Left lung (tissue), 10 donors: ENCODE measurements around the gene HSFX3. TPM values are rescaled to one million over a fixed set of nuclear protein-coding genes. Genes with fewer than 3 reads are reported as not detected.
"Not testable (repeated sequence)": the region's sequence is repeated elsewhere in the genome, so short reads cannot be mapped to it uniquely, and the experiment has no call there.

ENCODE experiments used
- ATAC-seq: fragments of 200-7000 bp; cut with Tn5 transposase; one replicate; pipeline ENCODE4 v1.9.1; 2020; ENCODE audit warnings: moderate library complexity
- DNase-seq, 4 donors: peaks; one replicate each; pipeline ENCODE4 v3.0.0-alpha.2; 2013 to 2020
- H3K27ac ChIP-seq, 2 donors: fragments of 200-600 bp; sonication (generic) in 1 of 2; one replicate each; pipeline versions ENCODE4 v1.5.0 to v1.8.0; 2020 to 2021
- H3K27me3 ChIP-seq, 2 donors: fragments of 200-600 bp; sonication (generic) in 1 of 2; one replicate each; pipeline versions ENCODE4 v1.5.0 to v1.8.0; 2020 to 2021
- H3K36me3 ChIP-seq, 2 donors: fragments of 200-600 bp; sonication (generic) in 1 of 2; one replicate each; pipeline versions ENCODE4 v1.5.0 to v1.8.0; 2020 to 2021
- H3K4me1 ChIP-seq, 2 donors: fragments of 200-600 bp; one replicate each; pipeline ENCODE4 v1.8.0; 2021
- H3K4me3 ChIP-seq, 2 donors: fragments of 200-600 bp; sonication (generic) in 1 of 2; one replicate each; pipeline versions ENCODE4 v1.5.0 to v1.8.0; 2020 to 2021; ENCODE audit warnings: mild to moderate bottlenecking in 1 of 2
- H3K9me3 ChIP-seq, 2 donors: fragments of 200-600 bp; sonication (generic) in 1 of 2; one replicate each; pipeline versions ENCODE4 v1.5.0 to v1.8.0; 2020 to 2021
- intact Hi-C, 2 donors: fragments of 100-400 bp; cut with DNase I; formaldehyde crosslinking; loops; one replicate each; pipeline versions ENCODE4 v1.11.2 to v1.14.2; 2022
- polyA plus RNA-seq, 6 donors: library from polyadenylated mRNA; unstranded; fragments of 120-200 nt; gene quantifications; one replicate each; pipeline ENCODE4 v1.2.1, GENCODE V29; 2013; ENCODE audit not compliant: insufficient read length in 6 of 6
- total RNA-seq, 2 donors: library from RNA; stranded (reverse); fragmentation: NEBNext Ultra II Directional; extraction: Animal tissue kit (Norgen Biotek cat#: 25700); gene quantifications; one replicate each; pipeline ENCODE4 v1.2.1, GENCODE V29; 2021
- TF ChIP-seq, protein P1 (sequence below), 2 donors: fragments of 200-600 bp; sonication (generic) in 1 of 2; IDR thresholded peaks; one replicate each; pipeline versions ENCODE4 v1.5.0 to v1.8.0; 2021; ENCODE audit warnings: antibody characterized with exemption in 2 of 2
- donor health status: DM: no; HTN: yes; CAD: no.
- donor health status: DM: no; HTN: no; CAD: no.

HSFX3 gene
- total and polyA plus RNA-seq, 8 donors, result not detected

DNA sequence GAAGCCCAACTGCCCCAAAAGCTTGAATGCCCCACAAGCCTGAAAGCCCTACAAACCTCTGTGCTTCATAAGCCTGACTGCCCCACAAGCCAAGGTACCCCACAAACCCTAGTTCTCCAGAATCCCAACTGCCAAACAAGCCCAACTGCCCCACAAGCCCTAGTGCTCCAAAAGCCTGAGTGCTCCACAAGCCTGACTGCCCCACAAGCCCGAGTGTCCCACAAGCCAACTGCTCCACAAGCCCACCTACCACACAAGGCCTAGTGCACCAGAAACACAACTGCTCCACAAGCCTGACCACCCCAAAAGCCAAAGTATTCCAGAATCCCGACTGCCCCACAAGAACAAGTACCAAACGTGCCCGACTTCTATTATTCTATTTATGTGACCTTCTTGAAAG is 13.6 kb upstream of the HSFX3 start:
- Histone ChIP-seq H3K4me3 (no peak overlapping the region), H3K27ac (no peak overlapping the region), H3K36me3 (no peaks in the 10 kb centered on the region), H3K9me3 (no peaks in the 10 kb centered on the region), H3K4me1 (no peaks in the 10 kb centered on the region), H3K27me3 (no peaks in the 10 kb centered on the region)
- no peak for DNase-seq
- intact Hi-C loops, result no loop called here
- no peak for ATAC-seq
- TF ChIP-seq, protein P1, sequence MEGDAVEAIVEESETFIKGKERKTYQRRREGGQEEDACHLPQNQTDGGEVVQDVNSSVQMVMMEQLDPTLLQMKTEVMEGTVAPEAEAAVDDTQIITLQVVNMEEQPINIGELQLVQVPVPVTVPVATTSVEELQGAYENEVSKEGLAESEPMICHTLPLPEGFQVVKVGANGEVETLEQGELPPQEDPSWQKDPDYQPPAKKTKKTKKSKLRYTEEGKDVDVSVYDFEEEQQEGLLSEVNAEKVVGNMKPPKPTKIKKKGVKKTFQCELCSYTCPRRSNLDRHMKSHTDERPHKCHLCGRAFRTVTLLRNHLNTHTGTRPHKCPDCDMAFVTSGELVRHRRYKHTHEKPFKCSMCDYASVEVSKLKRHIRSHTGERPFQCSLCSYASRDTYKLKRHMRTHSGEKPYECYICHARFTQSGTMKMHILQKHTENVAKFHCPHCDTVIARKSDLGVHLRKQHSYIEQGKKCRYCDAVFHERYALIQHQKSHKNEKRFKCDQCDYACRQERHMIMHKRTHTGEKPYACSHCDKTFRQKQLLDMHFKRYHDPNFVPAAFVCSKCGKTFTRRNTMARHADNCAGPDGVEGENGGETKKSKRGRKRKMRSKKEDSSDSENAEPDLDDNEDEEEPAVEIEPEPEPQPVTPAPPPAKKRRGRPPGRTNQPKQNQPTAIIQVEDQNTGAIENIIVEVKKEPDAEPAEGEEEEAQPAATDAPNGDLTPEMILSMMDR (IDR thresholded peaks at IDR 0.05), result no peak

GRCh38 chrX:149555251-149555650 is 5.5 kb upstream of the HSFX3 start:
- intact Hi-C loops, DNase-seq, H3K9me3 ChIP-seq, ATAC-seq, H3K36me3 ChIP-seq, H3K4me1 ChIP-seq, H3K4me3 ChIP-seq, H3K27me3 ChIP-seq, H3K27ac ChIP-seq: not testable (repeated sequence)

DNA sequence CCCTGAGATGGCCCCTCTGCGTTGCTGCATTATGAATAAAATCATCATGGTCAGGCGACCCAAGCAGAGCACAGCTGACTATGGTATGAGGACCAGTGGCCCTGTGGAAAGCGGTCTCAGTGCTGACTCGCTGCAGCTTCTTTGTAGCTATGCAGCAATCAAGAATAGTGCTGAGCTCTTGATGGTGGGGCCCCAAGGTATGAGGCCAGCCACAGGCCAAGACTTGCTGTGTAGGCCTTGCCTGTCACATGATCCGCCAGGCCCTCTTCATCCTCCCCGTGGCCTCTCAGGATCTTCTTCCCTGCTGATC is 2.2 kb upstream of the HSFX3 start:
- H3K27ac ChIP-seq, H3K27me3 ChIP-seq, ATAC-seq, H3K36me3 ChIP-seq, H3K4me1 ChIP-seq, H3K4me3 ChIP-seq, intact Hi-C loops, H3K9me3 ChIP-seq, DNase-seq: not testable (repeated sequence)

DNA sequence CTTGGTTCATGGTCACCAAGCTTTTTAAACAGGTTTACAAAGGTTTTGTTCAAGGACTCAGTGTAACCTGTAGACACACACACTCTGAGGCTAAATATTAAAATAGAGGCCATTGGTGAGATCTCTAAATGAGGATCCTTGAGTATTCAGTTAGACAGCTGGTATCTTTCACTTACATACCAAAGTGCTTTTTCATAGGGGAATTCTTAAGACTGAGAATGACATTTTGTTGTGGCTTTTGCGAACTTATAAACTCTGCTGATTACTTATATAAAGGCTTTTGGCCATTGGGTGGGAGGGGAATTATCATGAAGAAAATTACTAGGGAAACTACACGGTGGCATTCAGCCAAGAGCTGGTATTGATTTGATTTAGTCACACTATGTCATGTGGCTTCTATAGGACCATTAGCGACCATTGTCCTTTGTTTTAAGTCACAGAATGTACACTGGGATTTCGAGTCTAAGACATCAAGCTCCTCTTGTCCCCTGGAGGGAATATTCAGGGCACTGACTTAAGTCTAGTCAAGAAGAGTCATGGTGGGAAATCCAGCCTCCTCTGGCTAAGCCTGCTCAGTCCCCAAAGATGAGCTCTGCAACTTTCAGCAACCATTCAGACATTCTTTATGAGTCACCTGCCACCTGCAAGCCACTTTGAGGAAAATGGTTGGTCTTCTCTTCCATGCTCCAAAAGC is 1.7 kb upstream of the HSFX3 start:
- H3K9me3 ChIP-seq, H3K27me3 ChIP-seq, H3K27ac ChIP-seq, ATAC-seq, H3K36me3 ChIP-seq, H3K4me1 ChIP-seq, intact Hi-C loops, DNase-seq, H3K4me3 ChIP-seq: not testable (repeated sequence)

DNA sequence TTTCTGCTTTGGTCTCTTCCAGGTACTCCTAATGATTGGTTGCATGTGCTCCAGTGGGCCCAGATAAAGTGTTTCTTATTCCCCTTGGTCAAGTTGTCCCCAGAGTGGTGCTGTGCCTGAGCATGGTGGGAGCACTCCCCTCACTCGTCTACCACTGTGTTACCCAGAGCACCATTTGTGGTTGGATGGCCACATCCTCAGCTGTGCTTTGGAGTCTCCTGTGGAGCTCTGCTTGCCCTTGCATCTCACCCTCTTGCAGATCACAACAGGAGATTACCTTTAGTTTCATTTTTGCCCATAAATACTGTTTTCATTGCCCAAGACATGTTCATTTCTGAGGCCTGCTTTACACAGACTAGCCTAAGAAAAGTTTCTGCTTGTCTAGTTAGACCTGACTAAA is 730 bp upstream of the HSFX3 start:
- H3K4me1 ChIP-seq, H3K27me3 ChIP-seq, H3K36me3 ChIP-seq, H3K9me3 ChIP-seq, intact Hi-C loops, ATAC-seq, H3K27ac ChIP-seq, H3K4me3 ChIP-seq, DNase-seq: not testable (repeated sequence)

- intact Hi-C loops, ATAC-seq, H3K27ac ChIP-seq, DNase-seq, H3K4me3 ChIP-seq, H3K36me3 ChIP-seq, H3K4me1 ChIP-seq, H3K27me3 ChIP-seq, H3K9me3 ChIP-seq: not testable (repeated sequence)
Measured at GRCh38 chrX:149547782-149548181, 1.9 kb downstream of the HSFX3 start.

DNA sequence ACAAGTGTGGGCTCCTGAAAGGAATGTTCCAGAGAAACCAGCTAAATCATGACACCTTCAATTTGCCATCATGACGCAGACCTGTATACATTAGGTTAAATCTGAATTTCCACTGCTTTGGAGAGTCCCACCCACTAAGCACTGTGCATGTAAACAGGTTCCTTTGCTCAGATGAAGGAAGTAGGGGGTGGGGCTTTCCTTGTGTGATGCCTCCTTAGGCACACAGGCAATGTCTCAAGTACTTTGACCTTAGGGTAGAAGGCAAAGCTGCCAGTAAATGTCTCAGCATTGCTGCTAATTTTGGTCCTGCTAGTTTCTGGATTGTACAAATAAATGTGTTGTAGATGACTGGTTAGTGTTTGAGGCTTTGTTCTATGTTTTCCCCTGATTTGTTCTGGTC is 2.8 kb downstream of the HSFX3 start:
- intact Hi-C loops, H3K36me3 ChIP-seq, H3K4me1 ChIP-seq, H3K4me3 ChIP-seq, DNase-seq, H3K27ac ChIP-seq, H3K27me3 ChIP-seq, H3K9me3 ChIP-seq, ATAC-seq: not testable (repeated sequence)

GRCh38 chrX:149545545-149546543 is 3.9 kb downstream of the HSFX3 start:
- H3K27me3 ChIP-seq, H3K36me3 ChIP-seq, H3K4me1 ChIP-seq, H3K9me3 ChIP-seq, DNase-seq, ATAC-seq, intact Hi-C loops, H3K27ac ChIP-seq, H3K4me3 ChIP-seq: not testable (repeated sequence)
